NOMO-1 treated with DMSO at 0.1 percent for 48 hours (cell line): ENCODE results near the gene GOLGA8J.
"Not testable (repeated sequence)": the region's sequence is repeated elsewhere in the genome, so short reads cannot be mapped to it uniquely, and the experiment has no call there.

Source experiments
- DNase-seq: peaks from one replicate; lab custom pipeline; 2025; ENCODE audit not compliant: unreplicated experiment; lab: John Stamatoyannopoulos, UW

Gene GOLGA8J, protein sequence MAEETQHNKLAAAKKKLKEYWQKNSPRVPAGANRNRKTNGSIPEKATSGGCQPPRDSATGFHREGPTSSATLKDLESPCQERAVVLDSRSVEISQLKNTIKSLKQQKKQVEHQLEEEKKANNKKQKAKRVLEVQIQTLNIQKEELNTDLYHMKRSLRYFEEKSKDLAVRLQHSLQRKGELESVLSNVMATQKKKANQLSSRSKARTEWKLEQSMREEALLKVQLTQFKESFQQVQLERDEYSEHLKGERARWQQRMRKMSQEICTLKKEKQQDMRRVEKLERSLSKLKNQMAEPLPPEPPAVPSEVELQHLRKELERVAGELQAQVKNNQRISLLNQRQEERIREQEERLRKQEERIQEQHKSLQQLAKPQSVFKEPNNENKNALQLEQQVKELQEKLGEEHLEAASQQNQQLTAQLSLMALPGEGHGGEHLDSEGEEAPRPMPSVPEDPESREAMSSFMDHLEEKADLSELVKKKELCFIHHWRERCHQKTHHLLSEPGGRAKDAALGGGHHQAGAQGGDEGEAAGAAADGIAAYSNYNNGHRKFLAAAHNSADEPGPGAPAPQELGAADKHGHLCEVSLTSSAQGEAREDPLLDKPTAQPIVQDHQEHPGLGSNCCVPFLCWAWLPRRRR

DNA sequence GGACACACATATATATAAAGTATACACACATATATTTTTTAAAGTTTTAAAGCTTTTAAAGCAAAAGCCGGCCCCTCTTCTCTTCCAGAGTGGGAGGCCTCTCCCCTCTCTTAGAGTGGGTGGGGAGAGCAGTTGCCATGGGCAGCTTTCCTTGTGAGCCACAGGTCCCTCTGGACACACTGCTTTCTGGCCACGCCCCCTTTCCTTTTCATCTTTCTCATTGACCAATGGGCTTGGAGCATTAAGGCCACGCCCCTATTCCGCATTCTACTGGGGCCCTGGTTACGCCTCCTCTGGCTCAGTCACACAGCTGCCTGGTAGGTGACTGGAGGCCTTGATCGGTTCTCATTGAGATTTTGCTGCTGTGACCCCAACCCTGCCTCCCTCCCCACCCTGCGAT is at the start of gene GOLGA8J:
TSS of gene GOLGA8J (plus strand) at position 301 of the 400 bp plus-strand sequence. CDS start at position 399, 98 bp downstream.
- not testable (repeated sequence) for DNase-seq

DNA sequence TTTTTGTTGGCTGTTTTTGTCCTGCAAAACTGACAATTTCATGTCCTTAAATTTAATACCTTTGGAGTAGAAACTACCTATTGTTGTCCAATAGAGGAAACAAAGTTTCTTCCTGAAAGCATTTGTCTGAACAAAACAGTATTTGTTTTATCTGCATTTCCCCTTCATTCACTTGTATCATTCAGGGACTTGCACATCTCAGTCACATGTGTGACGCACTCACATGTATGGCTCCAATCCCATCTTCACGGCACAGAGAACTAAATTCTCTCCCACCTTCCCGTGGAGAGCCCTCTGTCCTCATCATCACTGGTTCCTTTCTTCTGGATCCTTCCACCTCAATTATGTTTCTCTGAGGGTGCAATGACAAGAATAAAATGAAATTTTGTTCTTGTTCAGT is 49.5 kb upstream of the GOLGA8J start:
- no peak for DNase-seq

DNA sequence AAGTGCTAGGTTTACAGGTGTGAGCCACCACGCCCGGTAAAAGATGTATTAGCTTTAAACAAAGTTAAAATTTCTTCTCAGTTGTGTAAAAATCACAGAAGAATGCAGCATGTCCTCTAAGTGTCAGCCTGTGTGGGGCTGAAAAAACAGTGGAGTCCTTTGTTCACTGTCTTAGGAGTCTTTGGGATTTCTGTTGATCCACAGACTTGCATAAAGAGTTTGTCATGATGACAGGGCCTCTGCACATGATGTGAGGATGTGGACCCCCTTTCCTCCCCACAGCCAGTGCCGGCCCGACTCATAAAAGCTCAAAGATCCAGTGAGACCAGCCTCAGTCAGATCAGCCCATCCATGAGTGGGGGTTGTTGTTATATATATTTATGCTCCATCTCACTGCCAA is 49.0 kb upstream of the GOLGA8J start:
- no peak for DNase-seq

DNA sequence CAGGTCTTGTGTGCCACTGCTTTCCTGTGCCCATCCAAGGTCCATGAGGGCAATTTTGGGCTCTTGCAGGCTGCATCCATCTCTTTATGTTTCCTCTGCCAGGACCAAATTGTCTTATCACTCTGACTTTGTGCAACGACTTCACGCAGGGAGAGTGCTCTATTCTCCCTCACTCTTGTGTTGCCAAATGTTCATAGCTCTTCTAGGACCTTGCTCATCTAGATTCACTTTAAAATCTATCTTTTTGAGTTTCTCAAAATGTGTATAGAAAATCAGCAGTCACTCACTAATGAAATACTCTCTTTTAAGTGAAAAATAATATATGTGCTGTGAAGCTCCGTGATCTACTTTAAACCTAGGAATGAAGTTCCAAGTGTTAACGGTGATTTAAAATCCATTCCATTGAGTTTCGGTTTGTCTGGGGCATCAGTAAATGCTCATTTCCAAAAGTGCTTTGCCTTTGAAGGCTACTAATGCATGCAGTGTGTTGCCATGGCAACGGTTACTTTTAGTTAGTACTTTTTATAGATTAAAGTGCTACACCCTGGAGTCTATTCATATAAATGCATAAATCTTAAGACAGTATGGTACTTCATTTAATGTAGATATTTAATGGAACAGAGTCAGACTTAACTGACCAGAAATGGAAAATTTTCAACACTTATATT is 46.6 kb upstream of the GOLGA8J start:
- DNase-seq = no peak

DNA sequence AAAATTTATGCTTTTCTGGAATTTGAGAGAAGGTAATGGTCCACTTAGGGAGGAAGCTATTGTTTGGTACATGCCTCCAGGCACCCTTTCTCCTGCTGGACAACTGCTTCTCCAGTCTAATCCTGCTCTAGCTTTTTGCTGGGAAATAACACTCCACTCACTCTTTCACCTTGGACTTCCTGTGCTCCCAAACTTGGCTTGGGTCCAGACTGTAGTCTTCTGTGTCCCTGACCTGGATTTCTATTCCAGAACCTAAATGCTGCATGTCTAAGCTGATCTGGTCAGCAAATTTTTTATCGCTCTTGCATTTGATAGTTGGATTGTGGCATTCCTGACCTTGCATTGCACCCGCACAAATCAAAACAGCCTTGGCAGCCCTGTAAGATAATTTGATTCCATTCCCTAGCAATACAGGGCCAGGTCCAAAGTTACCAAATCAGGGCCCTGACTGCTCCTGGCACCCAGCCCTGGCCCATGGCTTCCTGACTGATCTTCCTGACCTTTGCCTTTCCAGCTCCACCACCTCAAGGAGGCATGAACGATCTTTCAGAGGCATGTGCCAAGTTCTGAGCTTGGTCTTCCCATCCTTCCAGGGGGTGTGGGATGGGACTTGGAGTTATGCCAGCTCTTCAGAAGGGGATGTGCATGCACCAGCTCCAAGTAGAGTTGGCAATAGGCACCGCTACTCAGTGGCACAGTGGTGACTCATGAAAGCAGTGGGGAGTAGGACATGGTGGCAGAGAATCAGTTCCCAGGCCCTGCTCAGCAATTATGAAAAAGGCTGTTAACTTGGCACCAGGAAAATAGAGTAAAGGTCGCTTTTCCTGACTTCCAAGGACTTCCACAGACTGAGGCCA is 43.9 kb upstream of the GOLGA8J start:
- DNase-seq = no peak

DNA sequence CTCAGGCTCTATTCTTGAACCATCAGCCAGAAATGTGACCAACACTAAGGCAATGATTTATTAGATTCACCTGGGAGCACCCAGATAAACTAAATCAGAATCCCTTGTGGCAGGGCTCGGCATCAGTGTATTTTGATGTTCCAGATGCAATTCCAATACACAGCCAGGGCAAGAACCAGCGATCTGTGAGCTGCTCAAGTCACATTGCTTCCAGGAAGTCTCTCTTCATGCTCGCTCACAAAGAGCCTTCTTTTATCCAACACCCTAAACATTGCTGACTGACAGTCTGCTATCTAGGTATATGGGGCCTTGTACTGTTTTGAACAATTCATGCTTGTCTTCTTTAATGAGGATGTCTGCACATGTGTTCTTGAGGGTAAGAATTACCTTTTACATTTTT is 40.9 kb upstream of the GOLGA8J start:
- no peak for DNase-seq

DNA sequence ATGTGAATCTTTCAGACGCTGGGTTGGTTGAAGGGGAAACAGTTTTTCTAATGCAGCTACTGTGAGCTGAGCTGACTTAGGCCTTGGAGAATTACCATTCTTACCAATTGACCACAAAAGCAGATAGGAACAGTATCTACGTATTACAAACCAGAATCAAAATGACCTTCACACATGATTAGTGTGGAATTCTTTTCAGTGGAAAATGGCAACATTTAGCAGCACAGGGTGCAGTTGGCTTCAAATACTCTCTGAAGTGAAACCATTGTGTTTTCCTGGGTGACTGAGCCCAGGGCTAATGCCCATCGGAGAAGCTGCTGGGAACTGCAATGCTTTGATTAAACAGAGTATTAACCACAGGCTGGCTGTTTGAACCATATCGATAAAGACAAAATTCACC is 40.2 kb upstream of the GOLGA8J start:
- no peak for DNase-seq

DNA sequence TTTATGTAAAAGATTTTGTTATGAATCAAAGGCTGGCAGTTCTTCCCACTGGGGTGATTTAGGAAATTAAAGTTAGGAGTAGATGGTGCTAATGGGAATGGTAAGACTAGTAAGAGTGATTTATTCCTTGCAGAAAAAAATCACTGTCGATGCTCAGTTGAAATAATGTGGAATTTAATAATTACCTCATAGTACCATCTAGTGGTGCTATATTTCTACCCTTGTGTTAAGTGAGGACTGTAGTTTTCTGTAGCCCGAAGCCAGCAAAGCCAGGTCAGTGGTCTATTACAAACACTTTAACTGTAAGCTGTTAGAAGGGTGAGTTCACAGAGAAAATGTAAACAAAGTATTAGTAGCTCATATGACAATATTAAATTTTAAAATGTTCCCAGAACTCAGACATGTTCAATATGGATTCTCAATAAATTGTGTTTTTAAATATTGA is 39.5 kb upstream of the GOLGA8J start:
- no peak for DNase-seq

DNA sequence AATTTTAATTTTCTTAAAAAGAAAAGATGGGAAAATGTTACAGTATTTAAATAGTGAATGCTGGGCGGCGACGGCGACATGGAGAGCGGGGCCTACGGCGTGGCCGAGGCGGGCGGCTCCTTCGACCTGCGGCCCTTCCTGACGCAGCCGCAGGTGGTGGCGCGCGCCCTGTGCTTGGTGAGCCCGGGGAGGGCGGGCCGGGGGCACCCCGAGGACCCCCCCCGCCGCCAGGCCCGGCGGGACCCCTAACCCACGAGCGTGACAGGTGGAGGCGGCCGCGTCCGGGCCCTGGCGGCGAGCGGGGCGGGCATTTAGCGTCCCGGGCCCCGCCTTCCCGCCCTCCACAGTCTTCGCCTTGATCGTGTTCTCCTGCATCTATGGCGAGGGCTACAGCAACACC is 38.4 kb upstream of the GOLGA8J start:
- DNase-seq = no peak

DNA sequence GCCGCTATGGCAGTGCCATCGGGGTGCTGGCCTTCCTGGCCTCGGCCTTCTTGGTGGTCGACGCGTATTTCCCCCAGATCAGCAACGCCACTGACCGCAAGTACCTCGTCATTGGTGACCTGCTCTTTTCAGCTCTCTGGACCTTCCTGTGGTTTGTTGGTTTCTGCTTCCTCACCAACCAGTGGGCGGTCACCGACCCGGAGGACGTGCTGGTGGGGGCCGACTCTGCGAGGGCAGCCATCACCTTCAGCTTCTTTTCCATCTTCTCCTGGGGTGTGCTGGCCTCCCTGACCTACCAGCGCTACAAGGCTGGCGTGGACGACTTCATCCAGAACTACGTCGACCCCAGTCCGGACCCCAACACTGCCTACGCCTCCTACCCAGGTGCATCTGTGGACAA is 37.9 kb upstream of the GOLGA8J start:
- not testable (repeated sequence) for DNase-seq

DNA sequence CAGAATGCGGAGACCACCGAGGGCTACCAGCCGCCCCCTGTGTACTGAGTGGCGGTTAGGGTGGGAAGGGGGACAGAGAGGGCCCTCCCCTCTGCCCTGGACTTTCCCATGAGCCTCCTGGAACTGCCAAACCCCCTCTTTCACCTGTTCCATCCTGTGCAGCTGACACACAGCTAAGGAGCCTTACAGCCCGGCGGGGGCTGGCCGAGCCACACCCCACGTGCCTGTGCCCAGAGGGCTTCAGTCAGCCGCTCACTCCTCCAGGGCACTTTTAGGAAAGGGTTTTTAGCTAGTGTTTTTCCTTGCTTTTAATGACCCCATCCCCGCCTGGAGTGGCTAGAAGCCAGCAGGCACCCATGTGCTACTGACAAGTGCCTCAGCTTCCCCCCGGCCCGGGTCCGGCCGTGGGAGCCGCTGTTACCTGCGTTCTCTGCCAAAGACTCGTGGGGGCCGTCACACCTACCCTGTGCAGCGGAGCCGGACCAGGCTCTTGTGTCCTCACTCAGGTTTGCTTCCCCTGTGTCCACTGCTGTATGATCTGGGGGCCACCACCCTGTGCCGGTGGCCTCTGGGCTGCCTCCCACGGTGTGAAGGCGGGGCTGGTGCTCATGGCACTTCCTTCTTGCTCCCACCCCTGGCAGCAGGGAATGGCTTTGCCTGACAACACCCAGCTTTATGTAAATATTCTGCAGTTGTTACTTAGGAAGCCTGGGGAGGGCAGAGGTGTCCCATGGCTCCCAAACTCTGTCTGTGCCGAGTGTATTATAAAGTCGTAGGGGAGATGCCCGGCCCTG is 37.3 kb upstream of the GOLGA8J start:
- not testable (repeated sequence) for DNase-seq

DNA sequence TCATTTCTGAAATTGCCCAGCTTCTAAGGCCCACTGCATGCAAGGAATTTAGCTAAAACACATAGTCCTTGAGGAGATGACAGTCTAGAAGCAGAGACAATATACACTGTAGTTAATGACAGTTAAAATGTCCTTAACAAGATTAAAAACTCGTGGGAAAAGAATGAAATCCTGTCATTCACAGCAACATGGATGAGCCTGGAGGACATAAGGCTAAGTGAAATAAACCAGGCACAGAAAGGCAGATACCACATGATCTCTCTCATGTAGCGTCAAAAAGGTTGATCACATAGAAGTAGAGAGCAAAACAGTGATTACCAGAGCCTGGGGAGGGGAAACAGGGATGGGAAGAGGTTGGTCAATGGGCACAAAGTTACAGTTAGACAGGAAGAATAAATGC is 36.3 kb upstream of the GOLGA8J start:
- no peak for DNase-seq

DNA sequence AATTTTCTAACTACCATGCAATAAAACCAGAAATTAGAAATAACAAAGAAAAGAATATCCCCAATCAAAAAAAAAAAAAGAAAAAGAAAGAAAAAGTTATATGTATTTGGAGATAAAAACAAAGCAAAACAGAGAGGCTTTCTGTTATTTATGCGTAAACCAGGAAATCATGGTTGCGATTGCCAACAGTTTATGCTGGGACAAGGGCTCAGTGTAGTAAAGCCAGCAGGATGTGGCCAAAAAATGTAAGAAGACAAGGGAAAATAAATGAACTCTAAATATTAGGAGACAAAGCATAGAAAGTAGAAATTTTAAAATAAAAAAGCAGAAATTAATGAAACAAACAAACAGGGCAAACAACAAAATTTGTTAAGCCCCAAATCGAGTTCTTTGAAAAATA is 27.2 kb upstream of the GOLGA8J start:
- DNase-seq = no peak

DNA sequence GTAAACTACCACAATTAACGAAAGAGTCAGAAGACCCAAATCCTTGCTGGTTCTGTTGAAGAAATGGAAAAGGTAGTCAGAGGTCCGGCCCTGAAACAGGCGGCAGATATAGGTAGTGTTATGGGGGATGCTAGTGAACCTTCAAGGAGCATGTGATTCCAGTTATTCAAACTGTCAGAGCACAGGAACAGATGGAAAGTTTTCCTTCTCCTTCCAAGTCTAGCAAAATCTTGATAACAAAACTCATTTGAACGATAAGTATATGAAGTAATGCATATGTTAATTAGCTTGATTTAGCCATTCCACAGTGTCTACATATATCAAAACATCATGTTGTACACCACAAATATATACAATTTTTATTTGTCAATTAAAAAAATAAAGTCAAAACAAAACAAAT is 26.6 kb upstream of the GOLGA8J start:
- DNase-seq = no peak

DNA sequence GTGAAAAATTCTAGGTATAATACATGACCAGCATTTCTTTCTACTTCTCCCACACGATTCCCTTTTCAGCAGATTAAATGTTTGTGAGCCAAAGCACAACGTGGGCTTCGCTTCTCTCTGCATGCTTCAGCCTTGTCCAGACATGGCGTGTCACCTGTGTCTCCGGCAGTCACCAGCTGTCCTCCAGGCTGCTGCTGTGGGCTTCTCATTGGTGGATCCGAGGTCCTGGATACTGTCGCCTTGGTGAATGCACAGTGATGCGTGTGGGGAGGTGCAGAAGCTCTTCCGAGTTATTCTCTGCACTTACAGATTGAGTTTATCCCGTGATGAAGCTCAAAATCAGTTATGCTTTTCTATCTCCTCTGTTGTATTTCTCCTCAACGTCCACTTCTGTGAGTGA is 23.0 kb upstream of the GOLGA8J start:
- no peak for DNase-seq

DNA sequence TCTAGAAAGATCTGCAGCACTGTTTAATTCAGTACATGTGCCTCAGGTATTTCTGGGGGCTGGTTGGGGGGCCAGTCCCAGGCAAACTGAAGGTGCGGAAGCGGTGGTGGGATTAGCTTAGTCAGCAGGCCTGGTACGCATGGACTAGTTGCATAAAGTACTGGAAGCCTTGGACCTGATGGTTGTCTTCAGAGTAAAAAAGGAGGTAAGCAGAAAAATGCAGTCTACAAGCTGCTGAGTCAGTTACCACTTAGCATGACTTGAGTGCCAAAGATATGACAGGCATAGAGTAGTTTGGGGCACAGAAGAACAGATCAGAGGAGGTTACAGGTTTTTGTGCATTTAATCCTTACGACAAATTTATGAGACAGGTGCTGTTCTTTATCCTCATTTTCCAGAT is 19.9 kb upstream of the GOLGA8J start:
- no peak for DNase-seq

DNA sequence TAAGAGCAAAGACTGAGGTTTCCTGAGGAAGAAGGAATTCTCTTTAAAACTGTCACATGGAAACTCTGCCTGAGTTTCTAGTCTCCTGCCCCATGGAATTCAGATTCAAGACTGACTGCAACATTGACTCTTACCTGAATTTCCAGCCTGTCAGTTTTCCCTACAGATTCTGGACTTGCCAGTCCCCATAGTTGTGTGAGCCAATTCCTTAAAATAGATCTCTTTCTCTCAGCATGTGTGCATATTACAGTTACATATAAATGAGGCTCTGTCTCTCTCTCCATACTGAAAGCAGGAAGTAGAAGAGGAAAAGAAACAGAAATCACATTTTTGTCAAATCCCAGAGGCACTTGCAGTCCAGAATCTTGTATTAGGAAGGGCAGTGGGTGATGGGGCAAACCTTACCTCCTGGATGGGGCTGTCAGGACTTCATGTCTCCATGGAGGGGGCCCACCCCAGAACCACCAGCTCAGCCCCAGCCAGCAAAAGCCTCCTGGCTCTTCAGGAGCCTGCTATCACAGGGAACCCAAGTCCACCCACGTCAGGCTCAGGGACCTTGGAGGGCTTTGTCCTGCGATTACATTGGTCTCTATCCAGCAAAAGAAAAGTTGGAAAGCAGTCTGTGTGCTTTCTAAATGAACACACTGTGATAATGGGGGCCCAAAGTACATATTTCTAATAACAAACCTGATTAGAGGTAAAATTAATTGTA is 18.8 kb upstream of the GOLGA8J start:
- DNase-seq = no peak

DNA sequence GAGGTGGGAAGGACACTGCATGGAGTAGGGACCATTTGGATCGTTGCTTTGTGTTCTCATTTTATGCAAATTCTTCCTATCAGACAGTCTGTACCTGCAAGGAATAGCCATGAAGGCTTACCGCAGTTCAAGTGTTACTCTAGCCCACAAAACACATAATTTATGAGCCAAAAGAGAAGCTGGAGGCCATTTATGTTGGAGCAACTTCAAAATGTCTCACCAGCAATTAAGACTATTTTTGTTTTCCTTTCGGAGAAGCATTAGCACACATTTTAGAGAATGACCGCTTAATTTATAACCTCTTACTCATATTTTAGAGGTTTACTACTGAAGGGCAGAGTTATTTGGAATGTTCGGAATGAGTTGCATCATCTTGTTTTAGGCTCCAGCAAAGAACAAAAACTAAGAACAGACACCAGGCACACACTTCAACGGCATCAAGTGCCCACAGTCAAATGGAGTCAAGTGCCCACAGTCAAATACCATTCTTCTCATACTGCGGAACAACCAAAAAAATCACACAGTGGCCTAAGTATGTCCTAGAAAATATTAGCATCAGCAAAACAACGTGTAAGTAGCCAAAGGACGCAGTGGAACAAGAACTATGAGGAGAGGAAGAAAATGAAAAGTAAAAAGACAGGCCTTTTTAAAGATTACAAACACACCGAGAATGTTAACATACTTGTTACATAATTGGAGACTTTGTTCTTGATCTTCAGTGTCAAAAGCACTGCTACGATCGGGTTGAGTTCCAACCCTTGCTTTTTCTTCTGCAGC is 17.5 kb upstream of the GOLGA8J start:
- DNase-seq = no peak

DNA sequence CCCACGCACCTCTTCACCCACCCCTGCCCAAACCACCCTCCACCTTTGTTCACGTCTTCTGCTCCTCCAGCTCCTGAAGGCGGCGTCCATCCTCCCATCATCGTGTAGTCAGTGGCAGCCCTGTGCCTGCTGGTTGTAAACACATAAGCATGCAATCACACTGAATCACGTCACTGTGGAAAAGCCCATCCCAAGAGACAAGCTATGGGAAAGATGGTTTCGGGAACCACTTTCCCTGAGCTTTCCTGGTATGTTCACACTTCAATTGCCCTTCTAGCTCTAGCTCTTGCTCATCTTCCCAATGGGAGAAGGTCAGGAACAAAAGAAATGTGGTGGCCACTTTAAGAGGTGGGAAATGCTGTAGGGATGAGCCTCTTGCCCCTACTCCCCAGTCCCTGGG is 14.4 kb upstream of the GOLGA8J start:
- DNase-seq = no peak
